HG02623 (cell line): ENCODE results near the gene MORC4.

ENCODE experiments used
- ATAC-seq: cut with Tn5 transposase; IDR thresholded peaks from one replicate; pipeline ENCODE4 v1.9.1; 2021; ENCODE audit warnings: moderate library complexity; ENCODE audit not compliant: unreplicated experiment

MORC4 gene

GRCh38 chrX:106954041-106954440, 46.0 kb downstream of the MORC4 start:
- ATAC-seq = no peak

- ATAC-seq = no peak
These were observed 47.0 kb downstream of the MORC4 start for GRCh38 chrX:106952988-106953387.

GRCh38 chrX:106952538-106952937, 47.5 kb downstream of the MORC4 start:
- no peak for ATAC-seq

GRCh38 chrX:106952089-106952488, 47.9 kb downstream of the MORC4 start:
- ATAC-seq = no peak

GRCh38 chrX:106951230-106951629, 48.8 kb downstream of the MORC4 start:
- ATAC-seq = no peak

- no peak for ATAC-seq
These were observed 49.6 kb downstream of the MORC4 start for GRCh38 chrX:106950381-106950780.

- no peak for ATAC-seq
These were observed 50.6 kb downstream of the MORC4 start for GRCh38 chrX:106949366-106949765.

- ATAC-seq = no peak
These were observed 51.4 kb downstream of the MORC4 start for GRCh38 chrX:106948641-106949040.

GRCh38 chrX:106946464-106946863, 53.5 kb downstream of the MORC4 start:
- ATAC-seq = no peak

GRCh38 chrX:106940068-106940467, 59.9 kb downstream of the MORC4 start:
- no peak for ATAC-seq

- no peak for ATAC-seq
These were observed 60.4 kb downstream of the MORC4 start for GRCh38 chrX:106939566-106939965.

GRCh38 chrX:106936246-106936645, 63.8 kb downstream of the MORC4 start:
- no peak for ATAC-seq

- no peak for ATAC-seq
These were observed 64.8 kb downstream of the MORC4 start for GRCh38 chrX:106935175-106935574.

- no peak for ATAC-seq
These were observed 66.5 kb downstream of the MORC4 start for GRCh38 chrX:106933538-106933961.

GRCh38 chrX:106932960-106933537, 67.0 kb downstream of the MORC4 start:
- no peak for ATAC-seq

- ATAC-seq = no peak
These were observed 67.5 kb downstream of the MORC4 start for GRCh38 chrX:106932492-106932923.

- no peak for ATAC-seq
These were observed 68.1 kb downstream of the MORC4 start for GRCh38 chrX:106931831-106932491.

GRCh38 chrX:106928227-106928626, 71.8 kb downstream of the MORC4 start:
- ATAC-seq = no peak

- no peak for ATAC-seq
These were observed 72.3 kb downstream of the MORC4 start for GRCh38 chrX:106927700-106928099.

- ATAC-seq = no peak
These were observed 73.0 kb downstream of the MORC4 start for GRCh38 chrX:106927023-106927422.

- no peak for ATAC-seq
These were observed 78.4 kb downstream of the MORC4 start for GRCh38 chrX:106921637-106922036.

GRCh38 chrX:106919932-106920452, 80.0 kb downstream of the MORC4 start, which contains the start of gene CLDN2:
TSS of gene CLDN2 (plus strand) at chrX:106920402. CDS start at chrX:106928229, 7,827 bp downstream.
- no peak for ATAC-seq
